GM10266 (cell line): Measurements from ENCODE around the gene MED12L.

Experiments
- DNase-seq: peaks from one replicate; pipeline ENCODE4 v3.0.0; 2012; ENCODE audit errors: extremely low spot score
- TF ChIP-seq, protein P1 (sequence below): IDR thresholded peaks from 2 replicates; pipeline ENCODE4 v1.5.1; 2012; ENCODE audit warnings: mild to moderate bottlenecking, low read depth; ENCODE audit not compliant: control insufficient read depth, insufficient read depth; ENCODE audit errors: missing control alignments

The MED12L gene

DNA sequence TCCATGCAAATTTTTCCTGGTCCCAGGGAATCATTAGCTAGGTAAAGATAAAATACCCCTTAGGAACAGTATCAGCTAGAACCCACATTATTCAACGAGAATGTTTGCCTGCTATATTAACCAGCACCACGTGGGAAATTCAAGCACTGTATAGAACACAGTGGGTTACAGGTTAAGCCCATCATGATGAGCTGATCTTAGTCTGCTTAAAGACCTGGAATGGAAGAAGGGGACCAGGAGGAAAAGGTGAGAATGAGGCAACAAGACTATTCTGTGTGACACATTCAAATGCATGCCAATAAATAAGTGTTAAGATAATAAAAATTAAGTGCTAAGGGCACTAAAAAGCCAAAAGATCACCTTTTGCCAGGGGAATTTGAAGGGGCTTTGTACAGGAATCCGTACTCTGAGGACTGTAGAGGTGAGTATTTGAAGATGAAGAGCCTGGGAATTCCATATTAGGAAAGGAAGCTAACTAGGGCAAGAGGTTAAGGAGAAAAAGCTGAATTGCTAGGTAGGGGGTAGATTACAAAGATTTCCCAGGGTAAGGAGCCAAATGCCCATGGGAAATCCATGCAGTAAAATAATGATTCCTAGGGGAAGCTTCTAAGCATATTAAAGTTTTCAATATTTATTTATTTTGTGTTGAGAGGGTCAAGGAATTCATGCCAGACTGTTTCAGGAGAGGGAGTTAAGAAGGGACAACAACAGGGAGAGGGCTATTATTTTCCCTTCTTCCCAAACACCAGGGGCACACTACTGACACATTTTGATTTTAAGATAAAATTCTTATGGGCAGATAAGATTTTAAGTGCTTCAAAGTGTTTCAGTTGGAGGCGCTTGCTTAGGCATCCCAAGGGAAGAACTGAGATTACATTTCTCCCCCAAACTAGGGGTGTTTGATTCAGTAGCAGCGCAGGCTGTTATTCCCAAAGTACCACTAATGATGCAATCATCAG lies 2.3 kb upstream of the MED12L start:
- DNase-seq: no peak
- TF ChIP-seq, protein P1, sequence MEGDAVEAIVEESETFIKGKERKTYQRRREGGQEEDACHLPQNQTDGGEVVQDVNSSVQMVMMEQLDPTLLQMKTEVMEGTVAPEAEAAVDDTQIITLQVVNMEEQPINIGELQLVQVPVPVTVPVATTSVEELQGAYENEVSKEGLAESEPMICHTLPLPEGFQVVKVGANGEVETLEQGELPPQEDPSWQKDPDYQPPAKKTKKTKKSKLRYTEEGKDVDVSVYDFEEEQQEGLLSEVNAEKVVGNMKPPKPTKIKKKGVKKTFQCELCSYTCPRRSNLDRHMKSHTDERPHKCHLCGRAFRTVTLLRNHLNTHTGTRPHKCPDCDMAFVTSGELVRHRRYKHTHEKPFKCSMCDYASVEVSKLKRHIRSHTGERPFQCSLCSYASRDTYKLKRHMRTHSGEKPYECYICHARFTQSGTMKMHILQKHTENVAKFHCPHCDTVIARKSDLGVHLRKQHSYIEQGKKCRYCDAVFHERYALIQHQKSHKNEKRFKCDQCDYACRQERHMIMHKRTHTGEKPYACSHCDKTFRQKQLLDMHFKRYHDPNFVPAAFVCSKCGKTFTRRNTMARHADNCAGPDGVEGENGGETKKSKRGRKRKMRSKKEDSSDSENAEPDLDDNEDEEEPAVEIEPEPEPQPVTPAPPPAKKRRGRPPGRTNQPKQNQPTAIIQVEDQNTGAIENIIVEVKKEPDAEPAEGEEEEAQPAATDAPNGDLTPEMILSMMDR: no peak

DNA sequence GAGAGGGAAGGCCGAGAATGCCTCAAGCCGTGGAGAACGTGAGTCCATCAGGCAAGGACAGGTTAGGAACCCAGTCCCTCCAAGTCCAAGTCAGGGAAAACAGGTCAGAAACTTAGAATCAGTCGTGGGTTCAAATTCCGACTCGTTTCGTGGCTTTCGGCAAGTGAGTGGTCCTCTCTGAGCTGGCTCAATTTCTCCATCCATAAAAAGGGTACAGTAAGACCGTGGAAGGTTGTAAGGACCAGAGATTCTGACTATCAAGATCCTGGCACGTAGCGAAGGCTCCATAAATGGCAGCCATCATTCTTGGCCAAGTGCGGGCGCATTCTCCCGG lies 604 bp upstream of the MED12L start:
- TF ChIP-seq, protein P1: no peak
- peak; percentile 23 for DNase-seq

DNA sequence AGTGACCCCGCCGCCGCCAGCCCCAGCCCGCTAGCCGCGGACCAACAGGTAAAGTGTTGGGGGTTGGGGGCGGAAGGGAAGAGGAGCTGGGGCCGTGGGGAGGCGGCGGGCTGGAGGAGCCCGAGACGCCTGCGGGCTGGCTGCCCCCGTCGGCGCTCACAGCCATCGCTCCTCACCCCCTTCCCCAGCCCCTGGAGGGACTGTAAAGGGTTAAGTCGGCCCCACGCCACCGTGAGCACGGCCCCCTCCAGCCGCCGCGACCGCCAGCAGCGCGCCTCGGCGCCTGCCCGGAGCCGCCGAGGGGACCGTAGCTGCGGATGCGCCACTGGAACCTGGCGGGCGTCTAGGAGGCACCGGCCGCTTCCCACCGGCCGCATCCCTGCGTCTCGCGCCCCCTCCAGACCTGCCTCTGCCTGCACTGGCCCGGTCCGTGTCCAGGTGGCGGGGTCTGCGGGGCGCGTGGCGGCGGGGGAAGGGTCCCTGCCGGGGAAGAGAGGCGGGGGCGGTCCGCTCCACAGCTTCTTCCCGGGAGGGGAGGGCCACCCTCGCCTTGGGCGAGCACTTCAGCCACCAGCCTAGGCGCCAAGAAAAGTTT lies 522 bp downstream of the MED12L start:
- TF ChIP-seq, protein P1: no peak
- peak; percentile 51 for DNase-seq

DNA sequence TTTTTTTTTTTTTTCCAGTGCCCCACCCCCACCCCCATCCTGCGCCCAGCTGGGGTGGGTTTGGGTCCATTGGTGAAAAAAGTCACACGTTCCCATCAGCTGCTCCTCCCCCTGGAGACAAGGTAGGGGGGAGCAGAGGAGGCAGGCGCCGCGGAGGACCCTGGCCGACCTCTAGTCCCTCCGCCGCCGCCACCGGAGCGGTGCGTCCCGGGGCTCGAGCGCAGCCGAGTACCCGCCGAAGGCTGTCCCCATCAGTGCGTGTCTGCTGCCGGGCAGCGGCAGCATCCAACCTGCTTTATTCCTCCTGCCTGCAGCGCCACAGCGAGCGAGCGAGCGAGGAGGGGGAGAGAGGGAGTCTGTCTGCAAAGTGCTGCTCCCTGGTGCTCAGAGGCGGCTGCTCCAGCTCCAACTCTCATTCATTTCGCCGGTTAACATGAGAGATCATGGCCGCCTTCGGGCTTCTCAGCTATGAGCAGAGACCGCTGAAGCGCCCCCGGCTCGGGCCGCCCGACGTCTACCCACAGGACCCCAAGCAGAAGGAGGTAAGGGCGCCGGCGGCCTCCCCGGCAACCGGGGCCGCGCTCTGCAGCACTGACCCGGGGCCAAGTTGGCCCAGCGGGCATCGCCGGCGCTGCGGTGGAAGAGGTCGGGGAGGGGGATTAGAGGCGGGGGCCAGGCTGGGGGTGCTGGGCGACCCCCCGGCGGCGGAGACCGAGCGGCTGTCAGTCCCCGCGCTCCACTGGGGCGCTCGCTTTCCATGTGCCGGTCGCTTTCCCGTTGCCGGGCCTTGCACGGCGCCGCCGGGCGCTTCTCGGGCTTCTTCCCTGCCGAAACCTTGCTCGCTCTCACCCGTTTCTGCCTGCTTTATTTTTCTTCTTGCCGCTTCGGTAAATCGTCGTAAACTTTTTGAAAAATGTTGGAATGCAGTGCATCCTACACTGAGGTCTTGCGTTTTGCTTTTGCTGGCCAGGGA lies 1.3 kb downstream of the MED12L start:
- peak; percentile 84 for DNase-seq
- TF ChIP-seq, protein P1: peak; percentile 27

DNA sequence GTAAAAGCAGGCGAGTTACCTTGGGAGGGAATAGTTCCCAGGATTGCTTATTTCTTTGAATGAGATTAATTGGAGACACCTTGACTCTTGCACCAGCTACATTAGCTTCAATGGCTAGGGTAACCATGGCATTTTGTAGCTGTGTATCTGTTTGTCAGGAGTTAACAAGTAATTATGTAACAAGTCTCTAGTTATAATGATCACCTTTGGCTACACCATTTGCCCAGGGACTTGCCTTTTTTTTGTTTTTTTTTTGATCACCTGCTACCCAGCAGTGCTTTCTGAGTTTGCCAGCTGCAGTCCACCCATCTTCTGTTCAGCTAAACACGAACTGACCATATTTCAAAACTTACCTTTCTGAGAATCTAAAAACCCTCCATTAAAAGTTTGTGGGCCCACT lies 2.2 kb downstream of the MED12L start:
- DNase-seq: no peak
- TF ChIP-seq, protein P1: no peak

DNA sequence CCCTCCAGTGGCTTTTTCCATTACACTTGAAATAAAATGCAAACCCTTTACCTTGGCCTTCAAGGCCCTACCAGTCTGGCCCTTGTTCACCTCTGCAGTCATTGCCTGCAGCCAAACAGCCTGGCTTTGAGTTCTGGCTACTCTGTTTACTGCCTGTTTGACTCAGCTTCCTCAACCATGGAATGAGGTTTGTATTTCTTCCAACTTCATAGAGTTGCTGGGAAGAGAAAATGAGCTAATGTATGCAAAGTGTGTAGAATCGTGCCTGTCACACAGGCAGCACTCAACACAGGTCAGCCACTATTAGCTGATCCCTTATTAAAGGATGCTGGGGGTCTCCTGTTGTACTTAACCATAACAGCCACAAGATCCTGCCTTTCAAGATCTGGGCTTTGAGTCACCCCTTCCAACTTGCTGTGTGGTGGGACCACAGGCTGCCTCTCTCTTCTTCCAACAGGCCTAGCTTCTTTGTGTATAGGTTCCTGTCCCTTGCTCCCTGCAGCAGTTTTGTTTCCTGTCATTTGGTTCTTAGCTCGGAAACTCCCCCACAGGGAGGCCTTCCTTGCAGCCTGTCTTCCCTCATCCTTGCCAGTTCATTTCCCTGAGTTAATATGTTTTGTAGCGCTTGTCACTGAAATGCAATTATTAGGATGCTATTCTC lies 6.4 kb downstream of the MED12L start:
- DNase-seq: no peak
- TF ChIP-seq, protein P1: no peak
